HCT116 (cell line): ENCODE data around the gene S1PR2.

ENCODE experiments used
- CTCF ChIP-seq, 3 experiments: fragments of 200-600 bp in 1 of 3; sonication (generic) in 1 of 3; IDR thresholded peaks in 2 of 3; conservative IDR thresholded peaks in 1 of 3; 2 replicates each; pipeline ENCODE4 v1.5.1; 2012 to 2017; ENCODE audit warnings: low read depth in 2 of 3, low read length in 2 of 3, antibody characterized with exemption in 1 of 3, borderline replicate concordance in 1 of 3, control low read depth in 1 of 3, mild to moderate bottlenecking in 1 of 3, mixed read lengths in 1 of 3, mixed run types in 1 of 3, moderate library complexity in 1 of 3; ENCODE audit not compliant: insufficient read depth in 1 of 3
- EGR1 ChIP-seq: IDR thresholded peaks from 2 replicates; pipeline ENCODE4 v1.6.1; 2012; ENCODE audit warnings: low read depth
- EZH2 ChIP-seq: fragments of 200-600 bp; sonication (generic); IDR thresholded peaks from 2 replicates; pipeline ENCODE4 v1.6.1; 2017; ENCODE audit warnings: antibody characterized with exemption, mixed run types
- MAX ChIP-seq: IDR thresholded peaks from 2 replicates; pipeline ENCODE4 v1.6.1; 2012
- POLR2A ChIP-seq: IDR thresholded peaks from 2 replicates; pipeline ENCODE4 v1.7.0; 2011; ENCODE audit warnings: borderline replicate concordance; ENCODE audit not compliant: insufficient read depth, insufficient read length; ENCODE audit errors: extremely low read depth
- POLR2AphosphoS5 ChIP-seq: IDR thresholded peaks from 2 replicates; pipeline ENCODE4 v1.6.1; 2011; ENCODE audit warnings: mild to moderate bottlenecking, low read depth, low read length, moderate library complexity
- RAD21 ChIP-seq: IDR thresholded peaks from 2 replicates; pipeline ENCODE4 v1.6.1; 2012; ENCODE audit warnings: low read depth, mild to moderate bottlenecking
- SIN3A ChIP-seq: IDR thresholded peaks from 2 replicates; pipeline ENCODE4 v1.6.1; 2012; ENCODE audit warnings: low read depth
- SP1 ChIP-seq: IDR thresholded peaks from 2 replicates; pipeline ENCODE4 v1.6.1; 2012; ENCODE audit warnings: low read depth
- SRF ChIP-seq: IDR thresholded peaks from 2 replicates; pipeline ENCODE4 v1.6.1; 2012; ENCODE audit warnings: low read depth
- YY1 ChIP-seq: IDR thresholded peaks from 2 replicates; pipeline ENCODE4 v1.6.1; 2011; ENCODE audit warnings: low read length, low read depth, moderate library complexity, mild to moderate bottlenecking; ENCODE audit not compliant: insufficient replicate concordance; ENCODE audit errors: extremely low read depth
- ZFX ChIP-seq: fragments of 450-650 bp; IDR thresholded peaks from 2 replicates; pipeline ENCODE4 v1.6.1; 2017
- TF ChIP-seq, protein P1 (sequence below): IDR thresholded peaks from 2 replicates; pipeline ENCODE4 v1.6.1; 2012
- TF ChIP-seq, protein P2 (sequence below): IDR thresholded peaks from 2 replicates; pipeline ENCODE4 v1.6.1; 2011; ENCODE audit warnings: mild to moderate bottlenecking, low read length, moderate library complexity; ENCODE audit not compliant: insufficient replicate concordance; ENCODE audit errors: extremely low read depth

GRCh38 chr19:10255358-10255757, 24.2 kb upstream of the S1PR2 start:
- TF ChIP-seq POLR2AphosphoS5 (no peak), RAD21 (no peak), EGR1 (no peak), CTCF (IDR thresholded peaks at IDR 0.05 in 2 of 3, conservative IDR thresholded peaks at IDR 0.05 in 1 of 3; ENCODE audit: borderline replicate concordance in 1 of 3, insufficient read depth in 1 of 3, low read depth in 2 of 3, low read length in 2 of 3) (no peak), SRF (no peak), POLR2A (no peak), ZFX (no peak), SP1 (no peak), EZH2 (no peak), MAX (no peak), YY1 (no peak), SIN3A (no peak)
- TF ChIP-seq, protein P1, sequence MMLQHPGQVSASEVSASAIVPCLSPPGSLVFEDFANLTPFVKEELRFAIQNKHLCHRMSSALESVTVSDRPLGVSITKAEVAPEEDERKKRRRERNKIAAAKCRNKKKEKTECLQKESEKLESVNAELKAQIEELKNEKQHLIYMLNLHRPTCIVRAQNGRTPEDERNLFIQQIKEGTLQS: no peak
- TF ChIP-seq, protein P2, sequence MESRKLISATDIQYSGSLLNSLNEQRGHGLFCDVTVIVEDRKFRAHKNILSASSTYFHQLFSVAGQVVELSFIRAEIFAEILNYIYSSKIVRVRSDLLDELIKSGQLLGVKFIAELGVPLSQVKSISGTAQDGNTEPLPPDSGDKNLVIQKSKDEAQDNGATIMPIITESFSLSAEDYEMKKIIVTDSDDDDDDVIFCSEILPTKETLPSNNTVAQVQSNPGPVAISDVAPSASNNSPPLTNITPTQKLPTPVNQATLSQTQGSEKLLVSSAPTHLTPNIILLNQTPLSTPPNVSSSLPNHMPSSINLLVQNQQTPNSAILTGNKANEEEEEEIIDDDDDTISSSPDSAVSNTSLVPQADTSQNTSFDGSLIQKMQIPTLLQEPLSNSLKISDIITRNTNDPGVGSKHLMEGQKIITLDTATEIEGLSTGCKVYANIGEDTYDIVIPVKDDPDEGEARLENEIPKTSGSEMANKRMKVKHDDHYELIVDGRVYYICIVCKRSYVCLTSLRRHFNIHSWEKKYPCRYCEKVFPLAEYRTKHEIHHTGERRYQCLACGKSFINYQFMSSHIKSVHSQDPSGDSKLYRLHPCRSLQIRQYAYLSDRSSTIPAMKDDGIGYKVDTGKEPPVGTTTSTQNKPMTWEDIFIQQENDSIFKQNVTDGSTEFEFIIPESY: no peak
